Small intestine (tissue), 7 donors: ENCODE measurements around the gene LRRIQ1. TPM values are rescaled to one million over a fixed set of nuclear protein-coding genes. Genes with fewer than 3 reads are reported as not detected.

Experiments used
- DNase-seq, 2 donors: peaks; one replicate each; pipeline versions ENCODE4 v3.0.0 to v3.0.0-alpha.2; 2013
- FAIRE-seq: peaks from 2 replicates; lab custom pipeline; 2012; peaks lifted over from hg19 to GRCh38; lab: Jason Lieb, UNC
- H3K27ac ChIP-seq, 3 donors: one replicate each; pipeline ENCODE4 v1.5.1; 2013; ENCODE audit warnings: low read length in 2 of 3, mild to moderate bottlenecking in 2 of 3, control low read depth in 1 of 3, inconsistent platforms in 1 of 3, low read depth in 1 of 3, moderate library complexity in 1 of 3
- H3K27me3 ChIP-seq, 3 donors: one replicate each; pipeline ENCODE4 v1.6.1; 2013; ENCODE audit warnings: low read length in 3 of 3, inconsistent platforms in 1 of 3; ENCODE audit not compliant: control insufficient read depth in 3 of 3, insufficient read depth in 3 of 3
- H3K36me3 ChIP-seq, 3 donors: one replicate each; pipeline ENCODE4 v1.6.1; 2013; ENCODE audit warnings: low read length in 3 of 3, inconsistent platforms in 1 of 3, low read depth in 1 of 3, mild to moderate bottlenecking in 1 of 3, moderate library complexity in 1 of 3; ENCODE audit not compliant: control insufficient read depth in 3 of 3, insufficient read depth in 2 of 3
- H3K4me1 ChIP-seq, 3 donors: one replicate each; pipeline ENCODE4 v1.6.1; 2013; ENCODE audit warnings: low read length in 2 of 3, inconsistent platforms in 1 of 3, low read depth in 1 of 3, mild to moderate bottlenecking in 1 of 3, moderate library complexity in 1 of 3; ENCODE audit not compliant: control insufficient read depth in 3 of 3, insufficient read depth in 2 of 3
- H3K4me3 ChIP-seq, 3 donors: one replicate each; pipeline ENCODE4 v1.5.1; 2013; ENCODE audit warnings: low read length in 3 of 3, control low read depth in 1 of 3, inconsistent platforms in 1 of 3, low read depth in 1 of 3, mild to moderate bottlenecking in 1 of 3, moderate library complexity in 1 of 3
- H3K9me3 ChIP-seq, 2 donors: one replicate each; pipeline ENCODE4 v1.6.1; 2013; ENCODE audit warnings: low read depth in 1 of 2, low read length in 1 of 2; ENCODE audit not compliant: control insufficient read depth in 2 of 2, insufficient read depth in 1 of 2
- WGBS, 3 donors: extraction: QIAGEN DNeasy Blood & Tissue Kit; methylation state at CpG; one replicate each; pipeline ENCODE4 v1.1.7; 2013; 5-methylcytosine and 5-hydroxymethylcytosine counted together
- polyA plus RNA-seq, 4 donors: library from polyadenylated mRNA; stranded (reverse) in 3 of 4; unstranded in 1 of 4; fragments of 200-250 nt in 3 of 4; fragments of 120-200 nt in 1 of 4; gene quantifications; one replicate each; pipeline versions ENCODE4 v1.2.1 to v1.2.3, GENCODE V29; 2013
- donor health status: healthy with polysubstance abuse.
- donor health status: control.
- donor health status: control.
- donor health status: Bipolar disorder and iron deficiency.
- donor health status: healthy.

LRRIQ1 gene
- polyA plus RNA-seq, 4 donors = 0.09 to 0.22 TPM; not detected in 2

- no peak for DNase-seq
- no peaks in the 10 kb centered on the region for H3K4me1 ChIP-seq
- no peak for FAIRE-seq
- H3K27me3 ChIP-seq = no peaks in the 10 kb centered on the region
- H3K9me3 ChIP-seq = no peaks in the 10 kb centered on the region
- WGBS, 3 donors = 35 to 53% (median 36%) methylated on average over 1 of the region's 1 CpG
- no peaks in the 10 kb centered on the region for H3K36me3 ChIP-seq
- H3K27ac ChIP-seq = no peak overlapping the region
- no peak overlapping the region for H3K4me3 ChIP-seq
These were observed 102.7 kb downstream of the LRRIQ1 start for GRCh38 chr12:85138833-85139232.

- WGBS, 3 donors = 80 to 93% (median 87%) methylated on average over 1 of the region's 1 CpG
- no peaks in the 10 kb centered on the region for H3K9me3 ChIP-seq
- H3K4me1 ChIP-seq = no peaks in the 10 kb centered on the region
- no peak overlapping the region for H3K27ac ChIP-seq
- H3K4me3 ChIP-seq = no peak overlapping the region
- DNase-seq = no peak
- no peaks in the 10 kb centered on the region for H3K36me3 ChIP-seq
- H3K27me3 ChIP-seq = no peaks in the 10 kb centered on the region
- FAIRE-seq = no peak
These were observed 111.2 kb downstream of the LRRIQ1 start for GRCh38 chr12:85147331-85147730.

DNA sequence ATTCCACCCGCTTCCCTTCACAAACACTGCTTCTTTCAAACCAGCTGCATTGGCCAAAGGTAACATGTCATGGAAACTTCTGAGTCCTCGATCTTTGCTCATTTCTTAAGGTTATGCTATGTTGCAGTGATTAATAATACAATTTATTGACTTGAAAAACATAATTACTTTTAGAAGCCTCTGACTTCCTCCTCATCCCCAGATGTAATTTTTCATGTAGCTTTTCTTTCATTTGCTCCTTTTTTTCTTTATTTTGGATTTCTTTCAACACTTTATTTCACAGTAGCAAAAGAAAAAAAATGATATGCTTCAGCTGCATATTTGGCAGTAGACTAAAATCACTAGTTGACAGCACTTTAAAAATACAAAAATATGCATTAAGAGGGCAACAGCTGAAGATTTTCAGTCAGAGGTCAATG is 116.2 kb downstream of the LRRIQ1 start:
- Histone ChIP-seq H3K36me3 (no peaks in the 10 kb centered on the region), H3K9me3 (no peaks in the 10 kb centered on the region), H3K4me1 (no peaks in the 10 kb centered on the region), H3K4me3 (no peak overlapping the region), H3K27ac (no peak overlapping the region), H3K27me3 (no peaks in the 10 kb centered on the region)
- FAIRE-seq (no peak), DNase-seq (no peak)
- 28 to 36% (median 34%) methylated on average over 2 of the region's 2 CpGs for WGBS, 3 donors

DNA sequence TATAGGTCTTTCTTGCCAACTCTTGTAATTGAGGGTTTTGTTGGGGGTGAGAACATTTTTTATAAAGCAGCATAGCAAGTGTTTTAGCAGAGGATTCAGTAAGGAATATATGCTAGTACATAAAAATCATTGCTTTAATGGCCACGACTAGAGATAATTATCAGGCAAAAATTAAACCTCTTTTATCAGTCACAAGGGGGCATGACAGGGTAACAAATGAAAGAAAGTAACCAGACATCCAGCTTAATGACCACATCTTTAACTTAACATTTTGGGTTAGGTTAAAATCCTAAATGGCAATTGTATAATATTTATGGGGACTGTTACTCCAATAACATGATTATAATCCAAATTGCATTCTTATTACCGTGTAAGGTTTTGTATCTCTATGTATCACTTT is 119.6 kb downstream of the LRRIQ1 start:
- no peak for FAIRE-seq
- H3K36me3 ChIP-seq = no peaks in the 10 kb centered on the region
- WGBS, 3 donors = 21 to 38% (median 25%) methylated on average over 2 of the region's 2 CpGs
- no peaks in the 10 kb centered on the region for H3K4me1 ChIP-seq
- no peak overlapping the region for H3K27ac ChIP-seq
- no peaks in the 10 kb centered on the region for H3K9me3 ChIP-seq
- no peak overlapping the region for H3K4me3 ChIP-seq
- H3K27me3 ChIP-seq = no peaks in the 10 kb centered on the region
- no peak for DNase-seq

- 54 to 60% (median 57%) methylated on average over 3 of the region's 3 CpGs for WGBS, 3 donors
- Histone ChIP-seq H3K36me3 (no peaks in the 10 kb centered on the region), H3K4me1 (no peaks in the 10 kb centered on the region)
These were observed 120.4 kb downstream of the LRRIQ1 start for GRCh38 chr12:85156569-85156968.

GRCh38 chr12:85157035-85157603 is 121.0 kb downstream of the LRRIQ1 start:
- Histone ChIP-seq H3K27me3 (no peaks in the 10 kb centered on the region), H3K27ac (no peak overlapping the region), H3K4me1 (no peaks in the 10 kb centered on the region), H3K4me3 (no peak overlapping the region), H3K9me3 (no peaks in the 10 kb centered on the region), H3K36me3 (no peaks in the 10 kb centered on the region)
- 74 to 81% (median 77%) methylated on average over 3 of the region's 3 CpGs for WGBS, 3 donors
- DNase-seq (no peak), FAIRE-seq (no peak)

More at GRCh38 chr12:85156569-85156968, 120.4 kb downstream of the LRRIQ1 start:
- Histone ChIP-seq H3K27me3 (no peaks in the 10 kb centered on the region), H3K27ac (no peak overlapping the region), H3K4me3 (no peak overlapping the region), H3K9me3 (no peaks in the 10 kb centered on the region)
- no peak for DNase-seq
- no peak for FAIRE-seq

DNA sequence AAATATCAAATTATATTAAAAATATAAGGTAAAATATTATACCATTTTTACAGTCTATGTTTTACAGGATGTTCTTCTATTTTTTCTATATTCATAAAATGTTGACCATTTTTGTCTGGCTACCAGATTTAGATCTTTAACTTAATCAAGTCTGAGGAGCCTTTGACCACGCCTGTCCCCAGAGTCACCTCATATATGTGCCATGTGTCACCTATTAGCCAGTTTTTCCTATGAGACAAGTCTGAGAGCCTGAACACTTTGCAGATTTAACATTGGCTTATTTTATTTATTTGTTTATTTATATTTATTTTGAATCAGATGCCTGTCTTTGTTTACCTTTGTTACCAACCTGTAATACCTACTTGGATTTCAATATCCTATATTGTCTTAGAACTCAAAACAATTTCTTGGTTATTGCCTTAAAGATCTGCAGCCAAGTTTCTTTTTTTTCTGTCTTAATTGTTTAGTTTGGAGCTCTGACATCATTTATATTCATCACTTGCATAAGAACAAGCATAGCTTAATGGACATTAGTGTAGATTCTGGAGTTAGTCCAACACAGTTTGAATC is 127.7 kb downstream of the LRRIQ1 start:
- Histone ChIP-seq H3K9me3 (no peaks in the 10 kb centered on the region), H3K27me3 (no peaks in the 10 kb centered on the region), H3K4me1 (no peaks in the 10 kb centered on the region), H3K36me3 (no peaks in the 10 kb centered on the region), H3K4me3 (no peak overlapping the region), H3K27ac (no peak overlapping the region)
- no peak for DNase-seq
- FAIRE-seq = no peak
- WGBS, 3 donors = 69 to 70% (median 70%) methylated on average over 1 of the region's 1 CpG

DNA sequence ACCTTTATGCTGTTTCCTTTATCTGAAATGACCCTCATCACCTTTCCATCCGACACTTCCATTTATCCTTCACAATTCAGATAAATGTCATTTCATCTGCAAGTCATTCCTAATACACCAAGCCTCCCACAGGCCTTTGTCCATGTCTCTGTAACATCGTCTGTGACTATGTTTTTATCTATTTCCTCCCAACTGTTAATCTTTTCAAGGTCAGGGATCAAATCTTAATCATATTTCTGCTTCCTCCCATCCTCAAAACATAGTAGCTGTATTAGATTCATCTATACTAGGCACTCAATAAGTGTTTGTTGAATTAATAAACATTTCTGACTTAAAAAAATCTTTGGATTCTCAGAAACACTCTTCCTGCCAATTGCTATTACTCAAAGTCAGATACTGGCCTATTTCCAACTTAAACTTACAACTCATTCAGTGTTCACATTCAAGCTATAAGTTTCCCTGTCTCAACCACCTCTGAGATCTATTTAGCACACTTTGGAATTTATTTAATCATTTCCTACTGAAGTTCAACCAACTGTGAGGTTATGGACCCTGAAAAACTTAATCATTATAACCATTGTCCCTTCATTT is 143.6 kb downstream of the LRRIQ1 start:
- FAIRE-seq (no peak), DNase-seq (no peak)
- H3K9me3 ChIP-seq = no peaks in the 10 kb centered on the region
- H3K27me3 ChIP-seq = no peaks in the 10 kb centered on the region
- H3K4me3 ChIP-seq = no peak overlapping the region
- WGBS, 3 donors = 35 to 40% (median 38%) methylated on average over 2 of the region's 2 CpGs
- H3K4me1 ChIP-seq = no peaks in the 10 kb centered on the region
- H3K36me3 ChIP-seq = no peaks in the 10 kb centered on the region
- H3K27ac ChIP-seq = no peak overlapping the region
